IMR-90 (cell line): ENCODE data around the gene GOLGA3. TPM values are rescaled to one million over a fixed set of nuclear protein-coding genes. Genes with fewer than 3 reads are reported as not detected.

Experiments used
- ATAC-seq: fragments of 200-7000 bp; cut with Tn5 transposase; 2 replicates; pipeline ENCODE4 v1.9.1; 2020; ENCODE audit warnings: low read depth, mild to moderate bottlenecking, moderate library complexity
- BruUV-seq: library from RNA; stranded (reverse); fragments of 400-500 nt; replicated peaks from 2 replicates; lab custom pipeline; 2021; lab: Mats Ljungman, UMichigan
- CTCF ChIA-PET: fragments of 300-600 bp; formaldehyde crosslinking; extraction: SDS; loops from one replicate; lab custom pipeline; 2021; ENCODE audit warnings: antibody characterized with exemption; lab: Yijun Ruan, JAX
- POLR2A ChIA-PET: fragments of 300-600 bp; sonication (Branson Sonifier 250); formaldehyde crosslinking; loops from one replicate; lab custom pipeline; 2022; ENCODE audit warnings: antibody characterized with exemption; ENCODE audit not compliant: unreplicated experiment; lab: Charles Lee
- DNase-seq: peaks from one replicate; pipeline ENCODE4 v3.0.0; 2013
- H2AFZ ChIP-seq: replicated peaks from 2 replicates; pipeline ENCODE3; 2013; ENCODE audit warnings: low read length, mild to moderate bottlenecking; ENCODE audit not compliant: poor library complexity
- H2AK5ac ChIP-seq: 2 replicates; pipeline ENCODE4 v1.6.1; 2013; ENCODE audit warnings: low read depth, low read length, inconsistent platforms
- H2AK9ac ChIP-seq: replicated peaks from 2 replicates; pipeline ENCODE3; 2013; ENCODE audit warnings: mild to moderate bottlenecking, low read depth, low read length, moderate library complexity; ENCODE audit not compliant: poor library complexity
- H2BK120ac ChIP-seq: 2 replicates; pipeline ENCODE4 v1.6.1; 2013; ENCODE audit warnings: low read depth, low read length, inconsistent platforms
- H2BK15ac ChIP-seq: 3 replicates; pipeline ENCODE4 v1.6.1; 2013; ENCODE audit warnings: low read depth, low read length, inconsistent platforms
- H2BK20ac ChIP-seq: 2 replicates; pipeline ENCODE4 v1.6.1; 2013; ENCODE audit warnings: low read depth, mild to moderate bottlenecking, inconsistent platforms, low read length, moderate library complexity
- H2BK5ac ChIP-seq: 2 replicates; pipeline ENCODE4 v1.6.1; 2013; ENCODE audit warnings: mild to moderate bottlenecking, low read depth, low read length, inconsistent platforms; ENCODE audit not compliant: poor library complexity, severe bottlenecking
- H3K14ac ChIP-seq: replicated peaks from 2 replicates; pipeline ENCODE4 v1.6.1; 2013; ENCODE audit warnings: low read depth, low read length, inconsistent platforms
- H3K18ac ChIP-seq: 2 replicates; pipeline ENCODE4 v1.6.1; 2013; ENCODE audit warnings: low read depth, low read length, control low read depth
- H3K23ac ChIP-seq: 2 replicates; pipeline ENCODE4 v1.6.1; 2013; ENCODE audit warnings: low read depth, low read length, inconsistent platforms
- H3K27ac ChIP-seq: 2 replicates; pipeline ENCODE4 v1.5.1; 2013; ENCODE audit warnings: mild to moderate bottlenecking, control low read depth, low read length; ENCODE audit not compliant: insufficient read depth
- H3K27me3 ChIP-seq: 2 replicates; pipeline ENCODE4 v1.6.1; 2013; ENCODE audit warnings: low read length; ENCODE audit not compliant: control insufficient read depth, insufficient read depth
- H3K36me3 ChIP-seq: 2 replicates; pipeline ENCODE4 v1.6.1; 2013; ENCODE audit warnings: low read length, mixed read lengths; ENCODE audit not compliant: control insufficient read depth, insufficient read depth
- H3K4ac ChIP-seq: 2 replicates; pipeline ENCODE4 v1.6.1; 2013; ENCODE audit warnings: low read depth, low read length, inconsistent platforms
- H3K4me1 ChIP-seq: 2 replicates; pipeline ENCODE4 v1.6.1; 2013; ENCODE audit warnings: low read length, mixed read lengths; ENCODE audit not compliant: control insufficient read depth, insufficient read depth
- H3K4me2 ChIP-seq: 2 replicates; pipeline ENCODE4 v1.6.1; 2013; ENCODE audit warnings: low read depth, mild to moderate bottlenecking, control low read depth, low read length, moderate library complexity
- H3K4me3 ChIP-seq: 2 replicates; pipeline ENCODE4 v1.5.1; 2013; ENCODE audit warnings: low read depth, mild to moderate bottlenecking, control low read depth, low read length, moderate library complexity; ENCODE audit not compliant: insufficient read depth
- H3K56ac ChIP-seq: 2 replicates; pipeline ENCODE4 v1.6.1; 2013; ENCODE audit warnings: low read length, inconsistent platforms; ENCODE audit not compliant: insufficient read depth; ENCODE audit errors: extremely low read depth
- H3K79me1 ChIP-seq, 2 experiments: 2 replicates each; pipeline ENCODE4 v1.6.1; 2013; ENCODE audit warnings: low read length in 2 of 2, inconsistent platforms in 1 of 2, low read depth in 1 of 2
- H3K9ac ChIP-seq: 2 replicates; pipeline ENCODE4 v1.6.1; 2013; ENCODE audit warnings: low read depth, low read length, control low read depth
- H3K9me1 ChIP-seq: 2 replicates; pipeline ENCODE4 v1.6.1; 2013; ENCODE audit warnings: low read length, inconsistent platforms; ENCODE audit not compliant: insufficient read depth
- H3K9me3 ChIP-seq: 2 replicates; pipeline ENCODE4 v1.6.1; 2013; ENCODE audit warnings: low read length; ENCODE audit not compliant: control insufficient read depth, insufficient read depth
- H4K20me1 ChIP-seq: 2 replicates; pipeline ENCODE4 v1.6.1; 2013; ENCODE audit warnings: low read length, inconsistent platforms; ENCODE audit not compliant: insufficient read depth
- H4K5ac ChIP-seq: 2 replicates; pipeline ENCODE4 v1.6.1; 2013; ENCODE audit warnings: mild to moderate bottlenecking, low read depth, low read length, control low read depth
- H4K8ac ChIP-seq, 2 experiments: 2 replicates each; pipeline ENCODE4 v1.6.1; 2013; ENCODE audit warnings: low read depth in 2 of 2, low read length in 2 of 2, control low read depth in 1 of 2, inconsistent platforms in 1 of 2
- H4K91ac ChIP-seq: 2 replicates; pipeline ENCODE4 v1.6.1; 2013; ENCODE audit warnings: low read depth, low read length, inconsistent platforms; ENCODE audit not compliant: insufficient read depth
- CTCF ChIP-seq: conservative IDR thresholded peaks from 2 replicates; pipeline ENCODE4 v1.5.1; 2012; ENCODE audit warnings: mild to moderate bottlenecking, low read depth, low read length, improper control_type of control experiment
- MAFK ChIP-seq: IDR thresholded peaks from 2 replicates; pipeline ENCODE4 v1.6.1; 2012; ENCODE audit warnings: low read depth, low read length, improper control_type of control experiment
- NFE2L2 ChIP-seq: fragments of 150-350 bp; IDR thresholded peaks from 2 replicates; pipeline ENCODE4 v1.6.1; 2016; ENCODE audit warnings: low read depth, mild to moderate bottlenecking, low read length
- POLR2A ChIP-seq: IDR thresholded peaks from 2 replicates; pipeline ENCODE4 v1.6.1; 2012; ENCODE audit warnings: mild to moderate bottlenecking, low read depth, low read length
- WGBS, 2 experiments: methylation state at CpG; one replicate each; pipeline versions ENCODE4 v1.1.5 to v1.1.7; 2013; ENCODE audit warnings: missing lambda C conversion rate in 2 of 2; ENCODE audit not compliant: insufficient read length in 1 of 2; ENCODE audit errors: extremely low coverage in 2 of 2; 5-methylcytosine and 5-hydroxymethylcytosine counted together
- dilution Hi-C: fragments of 300-500 bp; cut with HindIII; formaldehyde crosslinking; loops from one replicate; pipeline ENCODE4 v1.14.3; 2018; ENCODE audit warnings: low sequenced_read_pairs; ENCODE audit not compliant: unreplicated experiment
- in situ Hi-C: fragments of 300-500 bp; cut with MboI; formaldehyde crosslinking; loops from 3 replicates; pipeline ENCODE4 v1.14.3; 2019; ENCODE audit warnings: low sequenced_read_pairs, inconsistent platforms, mixed read lengths
- intact Hi-C: fragments of 100-400 bp; cut with micrococcal nuclease; formaldehyde crosslinking; loops from 2 replicates; pipeline ENCODE4 v1.10.0; 2022
- polyA plus RNA-seq, 3 experiments: library from polyadenylated mRNA; depleted of rRNA; stranded (reverse); fragments of >200 nt; gene quantifications; 2 replicates each; pipeline ENCODE4 v1.2.3, GENCODE V29; 2012; ENCODE audit warnings: low replicate concordance in 1 of 3
- total RNA-seq: library from RNA; depleted of rRNA; stranded (reverse); fragments of >200 nt; gene quantifications from 2 replicates; pipeline ENCODE4 v1.2.3, GENCODE V29; 2012

The GOLGA3 gene
- total and polyA plus RNA-seq, 2 of the 4 experiments (the other 2 are of a cell fraction) = 39.6 to 99.8 TPM

DNA sequence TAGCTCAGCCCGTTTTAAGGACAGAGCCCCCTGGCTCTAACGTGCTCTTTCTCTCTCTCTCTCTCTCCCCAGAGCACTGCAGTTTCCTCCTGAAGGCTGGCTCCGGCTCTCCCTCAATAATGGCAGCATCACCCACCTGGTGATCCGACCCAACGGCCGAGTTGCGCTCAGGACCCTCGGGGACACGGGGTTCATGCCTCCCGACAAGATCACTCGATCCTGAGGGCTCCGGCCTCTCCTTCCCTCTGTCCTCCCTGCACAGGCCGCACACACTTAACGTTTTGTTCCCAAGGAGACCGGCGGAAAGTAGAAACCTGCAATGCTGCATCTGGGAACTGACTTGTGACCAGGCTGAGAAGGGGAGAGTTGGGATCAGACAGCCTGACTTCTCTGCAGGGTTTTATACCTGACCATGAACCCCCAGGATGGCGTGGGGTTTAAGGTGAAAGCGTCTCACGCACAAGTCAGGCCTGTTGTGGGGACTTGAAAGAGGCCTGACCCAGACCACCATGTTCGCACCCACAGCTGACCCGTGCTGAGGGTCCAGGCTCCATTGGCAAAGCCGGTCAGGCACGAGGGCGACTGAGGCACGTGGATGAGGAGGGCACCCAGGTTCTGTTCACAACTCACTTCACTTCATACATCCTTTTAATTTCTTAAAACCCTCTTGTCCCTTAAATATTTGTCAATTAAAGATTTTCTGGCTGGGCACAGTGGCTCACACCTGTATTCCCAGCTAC is 107.9 kb downstream of the GOLGA3 start:
- ChIA-PET POLR2A (no interaction called here), CTCF (no interaction called here)
- no peak overlapping the region for H3K9ac ChIP-seq
- no peaks in the 10 kb centered on the region for H3K9me3 ChIP-seq
- DNase-seq = no peak
- no peak overlapping the region for H2AK9ac ChIP-seq
- H4K91ac ChIP-seq = no peak overlapping the region
- H3K36me3 ChIP-seq = peaks cover 62% of the 10 kb centered on the region
- H2BK120ac ChIP-seq = no peak overlapping the region
- TSS peak; percentile 83 for BruUV-seq
- H4K8ac ChIP-seq = no peak overlapping the region
- H3K18ac ChIP-seq = no peak overlapping the region
- no peaks in the 10 kb centered on the region for H3K27me3 ChIP-seq
- in situ Hi-C loops (no loop called here), dilution Hi-C loops (no loop called here), intact Hi-C loops (no loop called here)
- H3K4ac ChIP-seq = no peak overlapping the region
- no peak overlapping the region for H2BK5ac ChIP-seq
- no peak overlapping the region for H2AK5ac ChIP-seq
- no peak overlapping the region for H3K23ac ChIP-seq
- WGBS, 2 experiments = 73% methylated on average over 2 of the region's 25 CpGs; no CpG with 5 or more reads in 1 of the 2 experiments
- H3K4me2 ChIP-seq = no peak overlapping the region
- ATAC-seq = no peak
- no peak overlapping the region for H2AFZ ChIP-seq
- H3K4me1 ChIP-seq = no peaks in the 10 kb centered on the region
- no peak overlapping the region for H3K14ac ChIP-seq
- no peak overlapping the region for H2BK15ac ChIP-seq
- no peaks in the 10 kb centered on the region for H3K9me1 ChIP-seq
- H3K4me3 ChIP-seq = no peak overlapping the region
- H4K20me1 ChIP-seq = peaks cover 30% of the 10 kb centered on the region
- H3K56ac ChIP-seq = no peak overlapping the region
- peaks cover 20 to 39% of the 10 kb centered on the region in 2 experiments for H3K79me1 ChIP-seq
- no peak overlapping the region for H3K27ac ChIP-seq
- no peak overlapping the region for H2BK20ac ChIP-seq
- H4K5ac ChIP-seq = no peak overlapping the region
- TF ChIP-seq CTCF = no peak
- TF ChIP-seq POLR2A = no peak
- no peak for TF ChIP-seq NFE2L2
- TF ChIP-seq MAFK = no peak
